ENCODE data around the gene ADGRL3.

ADGRL3 gene

DNA sequence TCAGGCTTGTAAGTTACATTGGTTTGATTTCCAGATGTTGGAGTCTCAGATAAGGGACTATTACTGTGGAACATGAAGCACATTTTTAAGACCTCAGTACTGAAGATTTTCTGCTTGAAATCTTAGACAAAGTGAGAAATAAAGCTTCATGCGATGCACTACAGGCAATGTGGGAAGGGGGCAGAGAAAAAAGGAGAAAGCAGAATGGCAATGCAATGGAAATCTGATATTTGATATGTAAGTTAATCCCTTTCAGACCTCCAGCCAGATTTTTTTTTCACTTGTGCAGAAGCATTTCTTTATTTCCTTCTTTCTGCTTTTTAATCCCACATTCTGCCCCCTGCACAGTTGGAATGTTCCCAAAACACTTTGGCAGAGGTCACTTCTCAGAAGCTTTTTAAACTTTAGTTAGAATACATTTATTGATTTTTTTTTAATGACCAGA, 174.3 kb downstream of the ADGRL3 start:
- no peak overlapping the region for H3K4me2 ChIP-seq (ENCODE audit: insufficient read depth, low read length)
- H3K27ac ChIP-seq (ENCODE audit: low read length), result no peak overlapping the region

DNA sequence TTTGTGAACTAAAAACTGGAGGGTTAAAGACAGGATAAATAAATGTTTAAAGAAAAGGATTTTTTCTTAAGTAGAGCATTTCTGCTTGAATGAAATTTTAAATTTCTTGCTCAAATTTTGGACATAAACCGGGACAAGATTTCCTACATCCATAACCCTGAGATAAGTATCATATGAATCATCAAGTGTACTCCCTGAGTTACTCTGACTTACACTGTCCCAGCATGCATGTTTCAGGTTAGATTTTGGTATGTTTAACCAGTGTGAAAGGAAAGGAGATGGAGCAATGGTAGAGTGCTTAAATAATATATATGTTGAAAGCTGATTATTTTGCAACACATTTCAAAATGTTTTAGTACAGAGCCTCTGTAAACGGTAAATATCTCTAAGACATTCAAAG, 175.2 kb downstream of the ADGRL3 start:
- Histone ChIP-seq H4K20me1 (ENCODE audit: insufficient read depth, low read length) (no peaks in the 10 kb centered on the region), H3K36me3 (ENCODE audit: insufficient read depth, low read length) (no peaks in the 10 kb centered on the region), H3K4me2 (ENCODE audit: insufficient read depth, low read length) (no peak overlapping the region), H3K4me1 (ENCODE audit: insufficient read depth, low read length) (no peaks in the 10 kb centered on the region), H3K9me3 (ENCODE audit: insufficient read depth, low read length, severe bottlenecking) (no peaks in the 10 kb centered on the region), H3K9ac (ENCODE audit: low read depth, low read length) (no peak overlapping the region), H3K27me3 (ENCODE audit: insufficient read depth, low read length, poor library complexity) (no peaks in the 10 kb centered on the region), H3K79me2 (ENCODE audit: insufficient read depth, low read length) (no peaks in the 10 kb centered on the region), H2AFZ (ENCODE audit: low read depth, low read length) (no peak overlapping the region), H3K4me3 (ENCODE audit: low read depth in 1 of 2, low read length in 2 of 2) (no peak overlapping the region), H3K27ac (ENCODE audit: low read length) (no peak overlapping the region)
- TF ChIP-seq CTCF (IDR thresholded peaks at IDR 0.05; ENCODE audit: borderline replicate concordance, extremely low read depth, low read length, poor library complexity, severe bottlenecking), result no peak
- TF ChIP-seq EZH2 (IDR thresholded peaks at IDR 0.05; ENCODE audit: borderline replicate concordance, low read depth, low read length, severe bottlenecking), result no peak
- DNase-seq (no peak), ATAC-seq (ENCODE audit: insufficient read depth, low read depth) (no peak)

More for the DNA sequence above, 174.3 kb downstream of the ADGRL3 start:
- H4K20me1 ChIP-seq (ENCODE audit: insufficient read depth, low read length), result no peaks in the 10 kb centered on the region
- no peaks in the 10 kb centered on the region for H3K4me1 ChIP-seq (ENCODE audit: insufficient read depth, low read length)
- H2AFZ ChIP-seq (ENCODE audit: low read depth, low read length), result no peak overlapping the region
- no peak overlapping the region for H3K4me3 ChIP-seq (ENCODE audit: low read depth in 1 of 2, low read length in 2 of 2)
- no peaks in the 10 kb centered on the region for H3K79me2 ChIP-seq (ENCODE audit: insufficient read depth, low read length)
- ATAC-seq (ENCODE audit: insufficient read depth, low read depth), result no peak
- DNase-seq, result no peak
- H3K27me3 ChIP-seq (ENCODE audit: insufficient read depth, low read length, poor library complexity), result no peaks in the 10 kb centered on the region
- H3K9me3 ChIP-seq (ENCODE audit: insufficient read depth, low read length, severe bottlenecking), result no peaks in the 10 kb centered on the region
- TF ChIP-seq CTCF (IDR thresholded peaks at IDR 0.05; ENCODE audit: borderline replicate concordance, extremely low read depth, low read length, poor library complexity, severe bottlenecking), result no peak
- no peak for TF ChIP-seq EZH2 (IDR thresholded peaks at IDR 0.05; ENCODE audit: borderline replicate concordance, low read depth, low read length, severe bottlenecking)
- no peaks in the 10 kb centered on the region for H3K36me3 ChIP-seq (ENCODE audit: insufficient read depth, low read length)
- no peak overlapping the region for H3K9ac ChIP-seq (ENCODE audit: low read depth, low read length)

- Histone ChIP-seq H3K9ac (ENCODE audit: low read depth, low read length) (no peak overlapping the region), H3K27ac (ENCODE audit: low read length) (no peak overlapping the region), H3K4me1 (ENCODE audit: insufficient read depth, low read length) (no peaks in the 10 kb centered on the region), H2AFZ (ENCODE audit: low read depth, low read length) (no peak overlapping the region), H3K4me3 (ENCODE audit: low read depth in 1 of 2, low read length in 2 of 2) (no peak overlapping the region), H4K20me1 (ENCODE audit: insufficient read depth, low read length) (no peaks in the 10 kb centered on the region), H3K27me3 (ENCODE audit: insufficient read depth, low read length, poor library complexity) (no peaks in the 10 kb centered on the region), H3K79me2 (ENCODE audit: insufficient read depth, low read length) (no peaks in the 10 kb centered on the region), H3K36me3 (ENCODE audit: insufficient read depth, low read length) (no peaks in the 10 kb centered on the region), H3K4me2 (ENCODE audit: insufficient read depth, low read length) (no peak overlapping the region), H3K9me3 (ENCODE audit: insufficient read depth, low read length, severe bottlenecking) (no peaks in the 10 kb centered on the region)
- no peak for DNase-seq
- TF ChIP-seq CTCF (IDR thresholded peaks at IDR 0.05; ENCODE audit: borderline replicate concordance, extremely low read depth, low read length, poor library complexity, severe bottlenecking), result no peak
- no peak for TF ChIP-seq EZH2 (IDR thresholded peaks at IDR 0.05; ENCODE audit: borderline replicate concordance, low read depth, low read length, severe bottlenecking)
- ATAC-seq (ENCODE audit: insufficient read depth, low read depth), result no peak
These were observed 176.2 kb downstream of the ADGRL3 start for GRCh38 chr4:61376301-61376700.

DNA sequence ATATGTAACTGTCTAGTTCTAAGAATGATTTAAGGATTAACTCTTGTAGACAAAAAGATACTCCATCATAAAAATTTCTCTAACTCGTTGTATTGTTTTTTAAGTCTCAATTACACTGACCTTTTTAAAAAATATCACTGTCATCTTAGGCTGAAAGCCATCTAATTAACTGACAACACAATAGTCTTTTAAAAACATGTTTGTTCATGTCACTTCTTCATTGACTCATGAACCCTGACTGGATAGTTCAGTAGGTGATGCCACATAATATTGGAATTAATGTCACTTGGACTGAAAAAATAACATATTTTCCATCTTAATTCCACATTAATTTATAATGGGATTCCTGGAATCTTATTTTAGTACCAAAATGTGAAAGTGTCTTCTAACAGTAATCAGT, 179.3 kb downstream of the ADGRL3 start:
- H3K4me3 ChIP-seq (ENCODE audit: low read depth in 1 of 2, low read length in 2 of 2), result no peak overlapping the region
- DNase-seq, result no peak
- H3K4me1 ChIP-seq (ENCODE audit: insufficient read depth, low read length), result no peaks in the 10 kb centered on the region
- ATAC-seq (ENCODE audit: insufficient read depth, low read depth), result no peak
- H3K9ac ChIP-seq (ENCODE audit: low read depth, low read length), result no peak overlapping the region
- H3K36me3 ChIP-seq (ENCODE audit: insufficient read depth, low read length), result no peaks in the 10 kb centered on the region
- H3K79me2 ChIP-seq (ENCODE audit: insufficient read depth, low read length), result no peaks in the 10 kb centered on the region
- H4K20me1 ChIP-seq (ENCODE audit: insufficient read depth, low read length), result no peaks in the 10 kb centered on the region
- no peak overlapping the region for H2AFZ ChIP-seq (ENCODE audit: low read depth, low read length)
- no peak overlapping the region for H3K27ac ChIP-seq (ENCODE audit: low read length)
- H3K27me3 ChIP-seq (ENCODE audit: insufficient read depth, low read length, poor library complexity), result no peaks in the 10 kb centered on the region
- TF ChIP-seq CTCF (IDR thresholded peaks at IDR 0.05; ENCODE audit: borderline replicate concordance, extremely low read depth, low read length, poor library complexity, severe bottlenecking), result no peak
- TF ChIP-seq EZH2 (IDR thresholded peaks at IDR 0.05; ENCODE audit: borderline replicate concordance, low read depth, low read length, severe bottlenecking), result no peak
- no peak overlapping the region for H3K4me2 ChIP-seq (ENCODE audit: insufficient read depth, low read length)
- H3K9me3 ChIP-seq (ENCODE audit: insufficient read depth, low read length, severe bottlenecking), result no peaks in the 10 kb centered on the region
